GM18498 (cell line): ENCODE data around the gene SOX8.

ENCODE experiments used
- ATAC-seq: cut with Tn5 transposase; IDR thresholded peaks from one replicate; pipeline ENCODE4 v1.9.1; 2021; ENCODE audit warnings: mild to moderate bottlenecking, moderate library complexity; ENCODE audit not compliant: unreplicated experiment

The SOX8 gene

GRCh38 chr16:986411-986810 is 4.8 kb downstream of the SOX8 start:
- no peak for ATAC-seq

- no peak for ATAC-seq
Measured at GRCh38 chr16:986925-987582, 5.5 kb downstream of the SOX8 start.

GRCh38 chr16:987906-988305 is 6.3 kb downstream of the SOX8 start:
- ATAC-seq: no peak

- no peak for ATAC-seq
Measured at GRCh38 chr16:988471-989353, 7.1 kb downstream of the SOX8 start.

GRCh38 chr16:989354-989814 is 7.8 kb downstream of the SOX8 start:
- no peak for ATAC-seq

- ATAC-seq: no peak
Measured at GRCh38 chr16:990516-991291, 9.1 kb downstream of the SOX8 start.

GRCh38 chr16:991345-991744 is 9.8 kb downstream of the SOX8 start:
- no peak for ATAC-seq

- ATAC-seq: no peak
Measured at GRCh38 chr16:991773-992172, 10.2 kb downstream of the SOX8 start.

GRCh38 chr16:993731-994130 is 12.2 kb downstream of the SOX8 start:
- ATAC-seq: no peak

- no peak for ATAC-seq
Measured at GRCh38 chr16:995087-995486, 13.5 kb downstream of the SOX8 start.

GRCh38 chr16:995783-996182 is 14.2 kb downstream of the SOX8 start:
- no peak for ATAC-seq

GRCh38 chr16:996681-997080 is 15.1 kb downstream of the SOX8 start:
- no peak for ATAC-seq

- ATAC-seq: no peak
Measured at GRCh38 chr16:997440-998051, 16.0 kb downstream of the SOX8 start.

- ATAC-seq: no peak
Measured at GRCh38 chr16:998211-998610, 16.6 kb downstream of the SOX8 start.

- ATAC-seq: no peak
Measured at GRCh38 chr16:998615-999014, 17.0 kb downstream of the SOX8 start.

- no peak for ATAC-seq
Measured at GRCh38 chr16:999677-1000076, 18.1 kb downstream of the SOX8 start.

GRCh38 chr16:1000608-1001007 is 19.0 kb downstream of the SOX8 start:
- ATAC-seq: no peak

GRCh38 chr16:1001096-1001495 is 19.5 kb downstream of the SOX8 start:
- ATAC-seq: no peak

- ATAC-seq: no peak
Measured at GRCh38 chr16:1002399-1003166, 21.0 kb downstream of the SOX8 start.
